Measurements from ENCODE around the gene LGI1. TPM values are rescaled to one million over a fixed set of nuclear protein-coding genes. Genes with fewer than 3 reads are reported as not detected.

Gene LGI1
- polyA plus RNA-seq, 3 donors, result 0.03 TPM; not detected in 2

DNA sequence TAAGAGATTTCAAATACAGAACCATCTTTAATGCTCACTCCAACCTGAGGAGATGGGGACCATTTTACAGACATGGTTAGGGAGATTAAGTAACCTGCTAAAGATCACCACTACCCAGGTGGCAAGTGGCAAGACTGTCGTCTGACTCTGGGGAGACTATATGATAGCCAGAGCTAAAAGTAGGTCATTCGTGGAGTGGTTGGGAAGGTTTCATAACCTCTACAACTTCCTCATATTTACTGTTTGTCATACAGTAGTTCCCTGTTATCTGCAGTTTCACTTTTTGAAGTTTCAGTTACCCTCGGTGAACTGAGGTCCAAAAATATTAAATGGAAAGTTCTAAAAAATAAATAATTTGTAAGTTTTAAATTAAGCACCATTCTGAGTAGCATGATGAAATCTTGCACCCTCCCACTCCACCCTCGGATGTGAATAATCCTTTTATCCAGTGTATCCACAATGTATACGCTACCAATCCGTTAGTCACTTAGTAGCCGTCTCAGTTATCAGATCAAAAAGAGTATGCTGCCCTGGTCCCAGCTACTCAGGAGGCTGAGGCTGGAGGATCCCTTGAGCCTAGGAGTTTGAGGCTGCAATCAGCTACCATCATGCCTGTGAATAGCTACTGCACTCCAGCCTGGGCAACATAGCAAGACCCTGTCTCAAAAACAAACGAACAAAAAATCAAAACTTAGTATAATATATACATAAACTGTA is 14.9 kb upstream of the LGI1 start:
- H3K36me3 ChIP-seq (replicated peaks in 1 of 2; ENCODE audit: control insufficient read depth in 1 of 2, insufficient read depth in 2 of 2, low read length in 2 of 2), result no peaks in the 10 kb centered on the region
- no peaks in the 10 kb centered on the region for H4K20me1 ChIP-seq (ENCODE audit: insufficient read depth, low read length)
- peaks cover 3 to 7% (median 5%) of the 10 kb centered on the region in 3 donors for H3K27me3 Mint-ChIP-seq (ENCODE audit: low read depth in 3 of 3)
- H3K27me3 ChIP-seq (ENCODE audit: control insufficient read depth in 2 of 2, insufficient read depth in 2 of 2, low read length in 2 of 2), result no peaks in the 10 kb centered on the region
- peak overlapping the region; percentile 69 to 82 for H3K27ac ChIP-seq (ENCODE audit: low read depth in 1 of 2, low read length in 2 of 2)
- H3K4me1 Mint-ChIP-seq, result peaks cover 54% of the 10 kb centered on the region
- peak overlapping the region; percentile 71 for H3K4me2 ChIP-seq (replicated peaks; ENCODE audit: extremely low read depth, low read length, poor library complexity, severe bottlenecking)
- no peaks in the 10 kb centered on the region for H3K9me3 ChIP-seq (replicated peaks in 1 of 2; ENCODE audit: control insufficient read depth in 1 of 2, insufficient read depth in 1 of 2, low read length in 2 of 2)
- H3K9me3 Mint-ChIP-seq, result no peaks in the 10 kb centered on the region
- peak overlapping the region; percentile 44 for H3K9ac ChIP-seq (ENCODE audit: insufficient read depth, low read length, poor library complexity, severe bottlenecking)
- H3K4me3 ChIP-seq (replicated peaks in 1 of 3; ENCODE audit: low read depth in 2 of 3, low read length in 3 of 3), result peak overlapping the region; percentile 20 to 78 (median 74)
- H2AFZ ChIP-seq (ENCODE audit: insufficient read depth, low read depth, low read length, poor library complexity, severe bottlenecking), result peak overlapping the region; percentile 62
- intact Hi-C loops (cut with micrococcal nuclease), result loop anchor here in 1 of 2 donors (5.0 kb wide), 1 partner anchor 40 kb away; the partner anchor contains the start of gene FRA10AC1
- peak overlapping the region; percentile 78 to 94 (median 87) for H3K27ac Mint-ChIP-seq
- peak overlapping the region in 1 of 2 donors; percentile 55 for H3K4me3 Mint-ChIP-seq
- TF ChIP-seq, protein P1, sequence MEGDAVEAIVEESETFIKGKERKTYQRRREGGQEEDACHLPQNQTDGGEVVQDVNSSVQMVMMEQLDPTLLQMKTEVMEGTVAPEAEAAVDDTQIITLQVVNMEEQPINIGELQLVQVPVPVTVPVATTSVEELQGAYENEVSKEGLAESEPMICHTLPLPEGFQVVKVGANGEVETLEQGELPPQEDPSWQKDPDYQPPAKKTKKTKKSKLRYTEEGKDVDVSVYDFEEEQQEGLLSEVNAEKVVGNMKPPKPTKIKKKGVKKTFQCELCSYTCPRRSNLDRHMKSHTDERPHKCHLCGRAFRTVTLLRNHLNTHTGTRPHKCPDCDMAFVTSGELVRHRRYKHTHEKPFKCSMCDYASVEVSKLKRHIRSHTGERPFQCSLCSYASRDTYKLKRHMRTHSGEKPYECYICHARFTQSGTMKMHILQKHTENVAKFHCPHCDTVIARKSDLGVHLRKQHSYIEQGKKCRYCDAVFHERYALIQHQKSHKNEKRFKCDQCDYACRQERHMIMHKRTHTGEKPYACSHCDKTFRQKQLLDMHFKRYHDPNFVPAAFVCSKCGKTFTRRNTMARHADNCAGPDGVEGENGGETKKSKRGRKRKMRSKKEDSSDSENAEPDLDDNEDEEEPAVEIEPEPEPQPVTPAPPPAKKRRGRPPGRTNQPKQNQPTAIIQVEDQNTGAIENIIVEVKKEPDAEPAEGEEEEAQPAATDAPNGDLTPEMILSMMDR (IDR thresholded peaks at IDR 0.05), result no peak
- WGBS (ENCODE audit: insufficient coverage), result 27% methylated on average over 3 of the region's 8 CpGs
- no peaks in the 10 kb centered on the region for H3K36me3 Mint-ChIP-seq
- peaks cover 65 to 67% of the 10 kb centered on the region in 2 donors for H3K4me1 ChIP-seq (ENCODE audit: control insufficient read depth in 1 of 2, insufficient read depth in 2 of 2, low read length in 2 of 2)
- no peaks in the 10 kb centered on the region for H3K79me2 ChIP-seq (ENCODE audit: insufficient read depth, low read length)
- DNase-seq, result peak; percentile 70 to 94 (median 82)

DNA sequence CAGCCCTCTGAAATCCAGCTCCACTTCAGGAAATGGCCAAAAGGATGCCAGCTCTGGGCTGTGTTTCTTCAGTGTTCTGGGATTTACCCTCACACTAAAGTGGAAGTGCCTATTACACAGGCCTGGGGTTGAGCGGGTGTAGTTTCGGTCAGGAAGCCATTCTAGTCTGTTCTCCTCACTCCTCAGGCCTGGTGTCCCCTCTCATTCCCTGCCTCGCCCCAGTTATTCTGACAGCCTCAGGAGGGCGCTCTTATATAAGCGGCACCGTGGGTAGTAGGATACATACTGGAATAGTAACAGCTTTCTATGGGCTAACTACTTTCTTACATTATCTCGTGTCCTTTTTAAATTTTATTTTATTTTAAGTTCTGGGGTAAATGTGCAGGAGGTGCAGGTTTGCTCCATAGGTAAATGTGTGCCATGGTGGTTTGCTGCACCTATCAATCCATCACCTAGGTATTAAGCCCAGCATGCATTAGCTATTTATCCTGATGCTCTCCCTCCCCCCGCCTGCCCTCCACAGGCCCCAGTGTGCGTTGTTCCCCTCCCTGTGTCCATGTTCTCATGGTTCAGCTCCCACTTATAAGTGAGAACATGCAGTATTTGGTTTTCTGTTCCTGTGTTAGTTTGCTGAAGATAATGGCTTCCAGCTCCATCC is 12.2 kb upstream of the LGI1 start:
- peaks cover 66 to 67% of the 10 kb centered on the region in 2 donors for H3K4me1 ChIP-seq (ENCODE audit: control insufficient read depth in 1 of 2, insufficient read depth in 2 of 2, low read length in 2 of 2)
- peak; percentile 13 to 58 (median 21) for DNase-seq
- TF ChIP-seq, protein P1 (IDR thresholded peaks at IDR 0.05), result peak; percentile 17
- H2AFZ ChIP-seq (ENCODE audit: insufficient read depth, low read depth, low read length, poor library complexity, severe bottlenecking), result no peak overlapping the region
- WGBS (ENCODE audit: insufficient coverage), result no CpG with 5 or more reads among the region's 9 CpGs
- no peak overlapping the region for H3K9ac ChIP-seq (ENCODE audit: insufficient read depth, low read length, poor library complexity, severe bottlenecking)
- H3K27ac Mint-ChIP-seq, result peak overlapping the region in 3 of 7 donors; percentile 8 to 80 (median 43)
- no peak overlapping the region for H3K4me3 Mint-ChIP-seq
- peaks cover 0 to 3% of the 10 kb centered on the region in 2 donors for H3K27me3 ChIP-seq (ENCODE audit: control insufficient read depth in 2 of 2, insufficient read depth in 2 of 2, low read length in 2 of 2)
- H3K27me3 Mint-ChIP-seq (ENCODE audit: low read depth in 3 of 3), result peaks cover 0 to 4% (median 3%) of the 10 kb centered on the region in 3 donors
- H3K79me2 ChIP-seq (ENCODE audit: insufficient read depth, low read length), result no peaks in the 10 kb centered on the region
- H3K36me3 Mint-ChIP-seq, result no peaks in the 10 kb centered on the region
- H3K9me3 ChIP-seq (replicated peaks in 1 of 2; ENCODE audit: control insufficient read depth in 1 of 2, insufficient read depth in 1 of 2, low read length in 2 of 2), result no peaks in the 10 kb centered on the region
- H3K9me3 Mint-ChIP-seq, result no peaks in the 10 kb centered on the region
- no peak overlapping the region for H3K4me2 ChIP-seq (replicated peaks; ENCODE audit: extremely low read depth, low read length, poor library complexity, severe bottlenecking)
- no peaks in the 10 kb centered on the region for H3K36me3 ChIP-seq (replicated peaks in 1 of 2; ENCODE audit: control insufficient read depth in 1 of 2, insufficient read depth in 2 of 2, low read length in 2 of 2)
- no peak overlapping the region for H3K4me3 ChIP-seq (replicated peaks in 1 of 3; ENCODE audit: low read depth in 2 of 3, low read length in 3 of 3)
- intact Hi-C loops (cut with micrococcal nuclease), result no loop called here
- no peak overlapping the region for H3K27ac ChIP-seq (ENCODE audit: low read depth in 1 of 2, low read length in 2 of 2)
- no peaks in the 10 kb centered on the region for H4K20me1 ChIP-seq (ENCODE audit: insufficient read depth, low read length)
- H3K4me1 Mint-ChIP-seq, result peaks cover 54% of the 10 kb centered on the region

All from CD14-positive monocyte (primary cell).